Liver (tissue), 9 donors: Measurements from ENCODE around the gene DNMBP. TPM values are rescaled to one million over a fixed set of nuclear protein-coding genes. Genes with fewer than 3 reads are reported as not detected.

Experiments used
- DNase-seq: peaks from one replicate; pipeline ENCODE4 v3.0.0-alpha.2; 2017; ENCODE audit warnings: low spot score
- H3K27ac ChIP-seq, 2 donors: one replicate each; pipeline ENCODE4 v1.7.0; 2013; ENCODE audit warnings: inconsistent platforms in 2 of 2, low read length in 2 of 2, control low read depth in 1 of 2, low read depth in 1 of 2, mild to moderate bottlenecking in 1 of 2
- H3K27me3 ChIP-seq, 4 donors: one replicate each; pipeline versions ENCODE4 v1.6.1 to v1.7.0; 2013; ENCODE audit warnings: low read length in 3 of 4, inconsistent platforms in 1 of 4, mild to moderate bottlenecking in 1 of 4, moderate library complexity in 1 of 4; ENCODE audit not compliant: control insufficient read depth in 4 of 4, insufficient read depth in 4 of 4
- H3K36me3 ChIP-seq, 4 donors: one replicate each; pipeline versions ENCODE4 v1.6.1 to v1.7.0; 2013; ENCODE audit warnings: low read length in 3 of 4, mild to moderate bottlenecking in 3 of 4, low read depth in 1 of 4, moderate library complexity in 1 of 4; ENCODE audit not compliant: control insufficient read depth in 4 of 4, insufficient read depth in 3 of 4
- H3K4me1 ChIP-seq, 4 donors: one replicate each; pipeline versions ENCODE4 v1.6.1 to v1.7.0; 2013; ENCODE audit warnings: low read length in 3 of 4, mild to moderate bottlenecking in 3 of 4, moderate library complexity in 1 of 4; ENCODE audit not compliant: control insufficient read depth in 4 of 4, insufficient read depth in 4 of 4
- H3K4me3 ChIP-seq, 3 donors: one replicate each; pipeline versions ENCODE4 v1.6.1 to v1.7.0; 2013; ENCODE audit warnings: low read length in 3 of 3, control low read depth in 1 of 3, low read depth in 1 of 3, mild to moderate bottlenecking in 1 of 3
- H3K9ac ChIP-seq, 2 donors: one replicate each; pipeline ENCODE4 v1.7.0; 2013; ENCODE audit warnings: low read length in 2 of 2, mild to moderate bottlenecking in 2 of 2, moderate library complexity in 2 of 2, control low read depth in 1 of 2, low read depth in 1 of 2
- H3K9me3 ChIP-seq, 4 donors: one replicate each; pipeline versions ENCODE4 v1.6.1 to v1.7.0; 2013; ENCODE audit warnings: low read length in 3 of 4; ENCODE audit not compliant: control insufficient read depth in 4 of 4
- ATF3 ChIP-seq: IDR thresholded peaks from 2 replicates; pipeline ENCODE4 v1.6.1; 2016; ENCODE audit warnings: antibody characterized with exemption
- CTCF ChIP-seq: fragments of 150-350 bp; IDR thresholded peaks from 2 replicates; pipeline ENCODE4 v1.5.1; 2017; ENCODE audit warnings: improper control_type of control experiment, low read depth, low read length; ENCODE audit not compliant: missing input control
- EGR1 ChIP-seq, 2 donors: IDR thresholded peaks; 2 replicates each; pipeline ENCODE4 v1.6.1; 2016 to 2018; ENCODE audit warnings: antibody characterized with exemption in 2 of 2, low read depth in 2 of 2
- FOXA1 ChIP-seq: IDR thresholded peaks from 2 replicates; pipeline ENCODE4 v1.6.1; 2016; ENCODE audit warnings: antibody characterized with exemption
- FOXA2 ChIP-seq: IDR thresholded peaks from 2 replicates; pipeline ENCODE4 v1.6.1; 2016; ENCODE audit warnings: antibody characterized with exemption
- GABPA ChIP-seq, 2 donors: IDR thresholded peaks in 1 of 2; conservative IDR thresholded peaks in 1 of 2; 2 replicates each; pipeline ENCODE4 v1.6.1; 2016; ENCODE audit warnings: antibody characterized with exemption in 2 of 2, mild to moderate bottlenecking in 1 of 2, moderate library complexity in 1 of 2
- HNF4A ChIP-seq, 2 donors: conservative IDR thresholded peaks; 2 replicates each; pipeline ENCODE4 v1.6.1; 2016; ENCODE audit warnings: antibody characterized with exemption in 2 of 2, mild to moderate bottlenecking in 2 of 2
- HNF4G ChIP-seq: IDR thresholded peaks from 2 replicates; pipeline ENCODE4 v1.6.1; 2016; ENCODE audit warnings: antibody characterized with exemption
- RAD21 ChIP-seq, 2 donors: IDR thresholded peaks; 2 replicates each; pipeline ENCODE4 v1.6.1; 2016; ENCODE audit warnings: antibody characterized with exemption in 2 of 2, mild to moderate bottlenecking in 2 of 2
- RXRA ChIP-seq, 2 donors: IDR thresholded peaks; 2 replicates each; pipeline ENCODE4 v1.6.1; 2017 to 2018; ENCODE audit warnings: antibody characterized with exemption in 2 of 2, mild to moderate bottlenecking in 1 of 2
- SP1 ChIP-seq: IDR thresholded peaks from 2 replicates; pipeline ENCODE4 v1.6.1; 2018; ENCODE audit warnings: antibody characterized with exemption, mild to moderate bottlenecking
- TAF1 ChIP-seq: conservative IDR thresholded peaks from 2 replicates; pipeline ENCODE4 v1.6.1; 2016; ENCODE audit warnings: antibody characterized with exemption, mild to moderate bottlenecking
- ZBTB33 ChIP-seq: IDR thresholded peaks from 2 replicates; pipeline ENCODE4 v1.6.1; 2016; ENCODE audit warnings: antibody characterized with exemption
- WGBS: extraction: QIAGEN DNeasy Blood & Tissue Kit; methylation state at CpG from one replicate; pipeline ENCODE4 v1.1.7; 2013; 5-methylcytosine and 5-hydroxymethylcytosine counted together
- polyA plus RNA-seq, 2 donors: library from polyadenylated mRNA; stranded (reverse) in 1 of 2; unstranded in 1 of 2; fragments of 200-250 nt in 1 of 2; fragments of >200 nt in 1 of 2; fragmentation: Nextera tagmentation in 1 of 2; extraction: Ambion mirVana in 1 of 2; gene quantifications; one replicate each; pipeline versions ENCODE4 v1.2.1 to v1.2.3, GENCODE V29; 2013 to 2015
- total RNA-seq, 2 donors: library from RNA; depleted of rRNA; stranded (reverse); fragments of >200 nt; gene quantifications; one replicate each; pipeline ENCODE4 v1.2.3, GENCODE V29; 2014
- TF ChIP-seq, protein P1 (sequence below): IDR thresholded peaks from 2 replicates; pipeline ENCODE4 v1.6.1; 2016; ENCODE audit warnings: antibody characterized with exemption, mild to moderate bottlenecking
- TF ChIP-seq, protein P2 (sequence below): IDR thresholded peaks from 2 replicates; pipeline ENCODE4 v1.6.1; 2016; ENCODE audit warnings: antibody characterized with exemption
- donor health status: healthy.
- donor health status: healthy.
- donor health status: healthy.
- donor health status: healthy.
- donor health status: healthy.

DNMBP gene
- total and polyA plus RNA-seq, 4 donors: 3.8 to 12.6 (median 5.3) TPM

- H3K27me3 ChIP-seq: no peaks in the 10 kb centered on the region
- WGBS: 96% methylated on average over 8 of the region's 8 CpGs
- no peaks in the 10 kb centered on the region for H3K36me3 ChIP-seq
- no peak overlapping the region for H3K27ac ChIP-seq
- no peak overlapping the region for H3K9ac ChIP-seq
- no peak for TF ChIP-seq FOXA1
- TF ChIP-seq ZBTB33: no peak
- no peak for TF ChIP-seq SP1
- no peak for TF ChIP-seq CTCF
- no peak for TF ChIP-seq ATF3
- no peak for TF ChIP-seq HNF4A (conservative IDR thresholded peaks at IDR 0.05)
- no peak for TF ChIP-seq RAD21 (IDR thresholded peaks at IDR 0.05)
- no peak for TF ChIP-seq GABPA (IDR thresholded peaks at IDR 0.05 in 1 of 2, conservative IDR thresholded peaks at IDR 0.05 in 1 of 2)
- TF ChIP-seq HNF4G: no peak
- no peak for TF ChIP-seq FOXA2
- no peak for TF ChIP-seq TAF1
- TF ChIP-seq RXRA (IDR thresholded peaks at IDR 0.05): no peak
- TF ChIP-seq, protein P1, sequence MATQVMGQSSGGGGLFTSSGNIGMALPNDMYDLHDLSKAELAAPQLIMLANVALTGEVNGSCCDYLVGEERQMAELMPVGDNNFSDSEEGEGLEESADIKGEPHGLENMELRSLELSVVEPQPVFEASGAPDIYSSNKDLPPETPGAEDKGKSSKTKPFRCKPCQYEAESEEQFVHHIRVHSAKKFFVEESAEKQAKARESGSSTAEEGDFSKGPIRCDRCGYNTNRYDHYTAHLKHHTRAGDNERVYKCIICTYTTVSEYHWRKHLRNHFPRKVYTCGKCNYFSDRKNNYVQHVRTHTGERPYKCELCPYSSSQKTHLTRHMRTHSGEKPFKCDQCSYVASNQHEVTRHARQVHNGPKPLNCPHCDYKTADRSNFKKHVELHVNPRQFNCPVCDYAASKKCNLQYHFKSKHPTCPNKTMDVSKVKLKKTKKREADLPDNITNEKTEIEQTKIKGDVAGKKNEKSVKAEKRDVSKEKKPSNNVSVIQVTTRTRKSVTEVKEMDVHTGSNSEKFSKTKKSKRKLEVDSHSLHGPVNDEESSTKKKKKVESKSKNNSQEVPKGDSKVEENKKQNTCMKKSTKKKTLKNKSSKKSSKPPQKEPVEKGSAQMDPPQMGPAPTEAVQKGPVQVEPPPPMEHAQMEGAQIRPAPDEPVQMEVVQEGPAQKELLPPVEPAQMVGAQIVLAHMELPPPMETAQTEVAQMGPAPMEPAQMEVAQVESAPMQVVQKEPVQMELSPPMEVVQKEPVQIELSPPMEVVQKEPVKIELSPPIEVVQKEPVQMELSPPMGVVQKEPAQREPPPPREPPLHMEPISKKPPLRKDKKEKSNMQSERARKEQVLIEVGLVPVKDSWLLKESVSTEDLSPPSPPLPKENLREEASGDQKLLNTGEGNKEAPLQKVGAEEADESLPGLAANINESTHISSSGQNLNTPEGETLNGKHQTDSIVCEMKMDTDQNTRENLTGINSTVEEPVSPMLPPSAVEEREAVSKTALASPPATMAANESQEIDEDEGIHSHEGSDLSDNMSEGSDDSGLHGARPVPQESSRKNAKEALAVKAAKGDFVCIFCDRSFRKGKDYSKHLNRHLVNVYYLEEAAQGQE: no peak
- TF ChIP-seq, protein P2, sequence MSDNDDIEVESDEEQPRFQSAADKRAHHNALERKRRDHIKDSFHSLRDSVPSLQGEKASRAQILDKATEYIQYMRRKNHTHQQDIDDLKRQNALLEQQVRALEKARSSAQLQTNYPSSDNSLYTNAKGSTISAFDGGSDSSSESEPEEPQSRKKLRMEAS: no peak
- no peak for TF ChIP-seq EGR1 (IDR thresholded peaks at IDR 0.05; ENCODE audit: low read depth in 2 of 2)
- H3K4me1 ChIP-seq: peaks cover 0 to 11% (median 3%) of the 10 kb centered on the region in 4 donors
- no peaks in the 10 kb centered on the region for H3K9me3 ChIP-seq
- H3K4me3 ChIP-seq: no peak overlapping the region
- no peak for DNase-seq
These were observed 10.2 kb downstream of the DNMBP start for GRCh38 chr10:99999319-100000108.
